K562 (cell line): ENCODE data around the gene KIF20A. TPM values are rescaled to one million over a fixed set of nuclear protein-coding genes. Genes with fewer than 3 reads are reported as not detected.

Experiments used
- CREM ChIP-seq: IDR thresholded peaks from 2 replicates; pipeline ENCODE4 v1.6.1; 2014; ENCODE audit warnings: antibody characterized with exemption, low read depth
- CTBP1 ChIP-seq: fragments of 450-650 bp; IDR thresholded peaks from 2 replicates; pipeline ENCODE4 v1.6.1; 2016; ENCODE audit warnings: borderline replicate concordance
- CXXC5 ChIP-seq: fragments of 250-450 bp; sonication (Bioruptor Pico); IDR thresholded peaks from 2 replicates; pipeline ENCODE4 v1.8.0; 2022; ENCODE audit warnings: inconsistent platforms, mild to moderate bottlenecking, moderate library complexity
- EP300 ChIP-seq: IDR thresholded peaks from 2 replicates; pipeline ENCODE4 v1.6.1; 2012; ENCODE audit warnings: low read length, improper control_type of control experiment
- FOSL1 ChIP-seq: fragments of 200-800 bp; sonication (Bioruptor generic); conservative IDR thresholded peaks from 2 replicates; pipeline ENCODE4 v1.6.1; 2016; ENCODE audit warnings: missing genetic modification characterization, missing compliant biosample characterization
- FOXA1 ChIP-seq: fragments of 450-650 bp; IDR thresholded peaks from 2 replicates; pipeline ENCODE4 v1.6.1; 2016; ENCODE audit warnings: mild to moderate bottlenecking, borderline replicate concordance
- FOXK2 ChIP-seq, 2 experiments: fragments of 450-650 bp; IDR thresholded peaks in 1 of 2; conservative IDR thresholded peaks in 1 of 2; 2 replicates each; pipeline ENCODE4 v1.6.1; 2016; ENCODE audit warnings: low read depth in 2 of 2, mild to moderate bottlenecking in 1 of 2
- GTF2E2 ChIP-seq: fragments of 200-800 bp; sonication (Bioruptor generic); IDR thresholded peaks from 2 replicates; pipeline ENCODE4 v1.6.1; 2016; ENCODE audit warnings: missing genetic modification characterization, missing compliant biosample characterization
- HEY1 ChIP-seq: fragments of 250-450 bp; sonication (Bioruptor Pico); IDR thresholded peaks from 2 replicates; pipeline ENCODE4 v1.5.0; 2020; ENCODE audit warnings: mild to moderate bottlenecking, moderate library complexity, borderline replicate concordance
- JUND ChIP-seq, 2 experiments: IDR thresholded peaks; 2 replicates in 1 of 2; 3 replicates in 1 of 2; pipeline ENCODE4 v1.6.1; 2011; ENCODE audit warnings: borderline replicate concordance in 2 of 2, low read depth in 2 of 2, low read length in 2 of 2, improper control_type of control experiment in 1 of 2, missing biosample characterization in 1 of 2, missing genetic modification characterization in 1 of 2, missing genetic modification reagents in 1 of 2
- NFYB ChIP-seq: IDR thresholded peaks from 2 replicates; pipeline ENCODE4 v1.6.1; 2011; ENCODE audit warnings: mild to moderate bottlenecking, moderate library complexity; ENCODE audit not compliant: insufficient read length; ENCODE audit errors: extremely low read depth
- NR2C2 ChIP-seq, 2 experiments: fragments of 200-800 bp in 1 of 2; sonication (Bioruptor generic) in 1 of 2; sonication (generic) in 1 of 2; formaldehyde crosslinking in 1 of 2; IDR thresholded peaks; 2 replicates each; pipeline versions ENCODE4 v1.6.1 to v1.8.0; 2016 to 2022; ENCODE audit warnings: mild to moderate bottlenecking in 1 of 2, missing compliant biosample characterization in 1 of 2, missing genetic modification characterization in 1 of 2, missing genetic modification reagents in 1 of 2
- POU5F1 ChIP-seq: fragments of 150-350 bp; IDR thresholded peaks from 2 replicates; pipeline ENCODE4 v1.6.1; 2014; ENCODE audit warnings: borderline replicate concordance, low read length, low read depth, mild to moderate bottlenecking; ENCODE audit not compliant: partially characterized antibody
- PTBP1 ChIP-seq: fragments of 200-400 bp; formaldehyde crosslinking; IDR thresholded peaks from 2 replicates; pipeline ENCODE4 v1.6.1; 2017; ENCODE audit warnings: low read depth, low read length
- RCOR1 ChIP-seq, 2 experiments: IDR thresholded peaks; 2 replicates each; pipeline ENCODE4 v1.6.1; 2012; ENCODE audit warnings: low read depth in 2 of 2, low read length in 2 of 2, borderline replicate concordance in 1 of 2, improper control_type of control experiment in 1 of 2
- SMARCE1 ChIP-seq: fragments of 450-650 bp; IDR thresholded peaks from 2 replicates; pipeline ENCODE4 v1.7.1; 2016; ENCODE audit warnings: mild to moderate bottlenecking
- SOX6 ChIP-seq: fragments of 450-650 bp; IDR thresholded peaks from 2 replicates; pipeline ENCODE4 v1.6.1; 2014; ENCODE audit warnings: mild to moderate bottlenecking
- SPI1 ChIP-seq: IDR thresholded peaks from 2 replicates; pipeline ENCODE4 v1.6.1; 2011; ENCODE audit warnings: low read depth, low read length, control low read depth, borderline replicate concordance
- TBL1XR1 ChIP-seq, 2 experiments: IDR thresholded peaks; 2 replicates each; pipeline ENCODE4 v1.6.1; 2012; ENCODE audit warnings: improper control_type of control experiment in 2 of 2, low read length in 2 of 2, mild to moderate bottlenecking in 1 of 2
- TEAD4 ChIP-seq, 2 experiments: sonication (generic) in 1 of 2; formaldehyde crosslinking in 1 of 2; IDR thresholded peaks; 2 replicates each; pipeline versions ENCODE4 v1.6.1 to v1.8.0; 2012 to 2022; ENCODE audit warnings: borderline replicate concordance in 1 of 2, inconsistent platforms in 1 of 2, low read length in 1 of 2, mild to moderate bottlenecking in 1 of 2, missing genetic modification reagents in 1 of 2
- ZNF184 ChIP-seq: sonication (generic); formaldehyde crosslinking; IDR thresholded peaks from 2 replicates; pipeline ENCODE4 v1.5.0; 2020; ENCODE audit warnings: missing genetic modification reagents
- ZNF764 ChIP-seq: fragments of 250-450 bp; sonication (Bioruptor Pico); IDR thresholded peaks from 2 replicates; pipeline ENCODE4 v1.4.0; 2020; ENCODE audit warnings: low read depth, mild to moderate bottlenecking, moderate library complexity
- ZNF766 ChIP-seq: fragments of 200-800 bp; sonication (Bioruptor generic); conservative IDR thresholded peaks from 2 replicates; pipeline ENCODE4 v1.6.1; 2016; ENCODE audit warnings: missing genetic modification characterization, missing compliant biosample characterization
- polyA plus RNA-seq, 8 experiments: library from polyadenylated mRNA; depleted of rRNA in 4 of 8; stranded (reverse) in 5 of 8; unstranded in 3 of 8; fragments of >200 nt; fragmentation: Nextera tagmentation in 2 of 8; fragmentation: Illumina TruSeq in 1 of 8; extraction: Ambion mirVana in 2 of 8; extraction: Trizol in 1 of 8; gene quantifications; 2 replicates each; pipeline versions ENCODE4 v1.2.1 to v1.2.3, GENCODE V29; 2011 to 2014; ENCODE audit warnings: inconsistent platforms in 1 of 8, missing spikeins in 1 of 8
- total RNA-seq, 7 experiments: library from RNA; depleted of rRNA in 6 of 7; stranded (reverse); fragments of >200 nt in 6 of 7; fragmentation: Illumina TruSeq in 2 of 7; extraction: Trizol in 2 of 7; gene quantifications; 2 replicates each; pipeline versions ENCODE4 v1.2.1 to v1.2.3, GENCODE V29; 2011 to 2021; ENCODE audit warnings: low replicate concordance in 1 of 7
- TF ChIP-seq, protein P1 (sequence below): fragments of 450-650 bp; IDR thresholded peaks from 2 replicates; pipeline ENCODE4 v1.6.1; 2016
- TF ChIP-seq, protein P2 (sequence below): sonication (generic); formaldehyde crosslinking; IDR thresholded peaks from 2 replicates; pipeline ENCODE4 v1.8.0; 2022; ENCODE audit warnings: missing genetic modification reagents, mild to moderate bottlenecking, borderline replicate concordance

The KIF20A gene
- total and polyA plus RNA-seq, 9 of the 15 experiments (the other 6 are each of a cell fraction or from before 2014, with no cell fraction given) = 36.8 to 61.2 (median 55.5) TPM

DNA sequence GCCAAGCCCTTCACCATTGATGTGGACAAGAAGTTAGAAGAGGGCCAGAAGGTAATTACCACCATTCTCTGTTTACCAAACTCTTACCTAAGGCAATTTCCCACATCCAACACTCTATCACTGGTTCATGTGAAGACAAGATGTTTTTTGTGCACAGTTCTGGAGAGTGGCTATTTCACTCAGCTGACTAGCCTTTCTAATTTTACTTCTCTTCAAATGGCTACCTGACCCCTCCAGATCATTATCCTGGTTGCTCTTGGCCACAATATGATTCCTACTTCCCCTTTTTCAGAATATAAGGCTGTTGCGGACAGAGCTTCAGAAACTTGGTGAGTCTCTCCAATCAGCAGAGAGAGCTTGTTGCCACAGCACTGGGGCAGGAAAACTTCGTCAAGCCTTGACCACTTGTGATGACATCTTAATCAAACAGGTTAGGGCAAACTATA is 7.1 kb downstream of the KIF20A start (continued):
- TF ChIP-seq ZNF764 (CRISPR knock-in tag) (peak; percentile 94), FOXA1 (no peak), SPI1 (peak; percentile 97), NFYB (peak; percentile 31), GTF2E2 (tag) (no peak), ZNF184 (peak; percentile 96), FOSL1 (tag) (0 out of 2 replicates have a peak, but pooled peaks have one; percentile 19), POU5F1 (no peak), TBL1XR1 (IDR thresholded peaks at IDR 0.05; ENCODE audit: low read length in 2 of 2) (peak in 1 of 2 experiments; percentile 54; a peak in 1 of 4 replicates), CREM (peak; percentile 77), FOXK2 (conservative IDR thresholded peaks at IDR 0.05 in 1 of 2, IDR thresholded peaks at IDR 0.05 in 1 of 2; ENCODE audit: low read depth in 2 of 2) (peak in 1 of 2 experiments; percentile 29; a peak in 1 of 4 replicates), TEAD4 (IDR thresholded peaks at IDR 0.05; ENCODE audit: low read length) (peak; percentile 54; the same call in 1 of the 2 replicates), TEAD4 (CRISPR knock-in tag; IDR thresholded peaks at IDR 0.05; ENCODE audit: borderline replicate concordance) (no peak), ZNF766 (CRISPR knock-in tag) (peak; percentile 74), PTBP1 (no peak), CTBP1 (peak; percentile 37; the same call in 1 of the 2 replicates), SOX6 (peak; percentile 25; the same call in 1 of the 2 replicates), HEY1 (CRISPR knock-in tag) (no peak), NR2C2 (CRISPR knock-in tag; IDR thresholded peaks at IDR 0.05) (no peak), NR2C2 (tag; IDR thresholded peaks at IDR 0.05) (peak; percentile 74), RCOR1 (IDR thresholded peaks at IDR 0.05; ENCODE audit: borderline replicate concordance in 1 of 2, low read depth in 2 of 2, low read length in 2 of 2) (0 out of 4 replicates have a peak, but pooled peaks of 1 of the 2 experiments have one; percentile 12), EP300 (no peak; the same call in 1 of the 2 replicates), CXXC5 (CRISPR knock-in tag) (0 out of 2 replicates have a peak, but pooled peaks have one; percentile 11), JUND (IDR thresholded peaks at IDR 0.05; ENCODE audit: borderline replicate concordance, low read depth, low read length) (0 out of 2 replicates have a peak, but pooled peaks have one; percentile 13), JUND (tag; IDR thresholded peaks at IDR 0.05; ENCODE audit: borderline replicate concordance, low read depth, low read length) (0 out of 3 replicates have a peak, but pooled peaks have one; percentile 14), SMARCE1 (peak; percentile 62; the same call in 1 of the 2 replicates)
- TF ChIP-seq, protein P1, sequence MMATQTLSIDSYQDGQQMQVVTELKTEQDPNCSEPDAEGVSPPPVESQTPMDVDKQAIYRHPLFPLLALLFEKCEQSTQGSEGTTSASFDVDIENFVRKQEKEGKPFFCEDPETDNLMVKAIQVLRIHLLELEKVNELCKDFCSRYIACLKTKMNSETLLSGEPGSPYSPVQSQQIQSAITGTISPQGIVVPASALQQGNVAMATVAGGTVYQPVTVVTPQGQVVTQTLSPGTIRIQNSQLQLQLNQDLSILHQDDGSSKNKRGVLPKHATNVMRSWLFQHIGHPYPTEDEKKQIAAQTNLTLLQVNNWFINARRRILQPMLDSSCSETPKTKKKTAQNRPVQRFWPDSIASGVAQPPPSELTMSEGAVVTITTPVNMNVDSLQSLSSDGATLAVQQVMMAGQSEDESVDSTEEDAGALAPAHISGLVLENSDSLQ = 0 out of 2 replicates have a peak, but pooled peaks have one; percentile 8
- TF ChIP-seq, protein P2, sequence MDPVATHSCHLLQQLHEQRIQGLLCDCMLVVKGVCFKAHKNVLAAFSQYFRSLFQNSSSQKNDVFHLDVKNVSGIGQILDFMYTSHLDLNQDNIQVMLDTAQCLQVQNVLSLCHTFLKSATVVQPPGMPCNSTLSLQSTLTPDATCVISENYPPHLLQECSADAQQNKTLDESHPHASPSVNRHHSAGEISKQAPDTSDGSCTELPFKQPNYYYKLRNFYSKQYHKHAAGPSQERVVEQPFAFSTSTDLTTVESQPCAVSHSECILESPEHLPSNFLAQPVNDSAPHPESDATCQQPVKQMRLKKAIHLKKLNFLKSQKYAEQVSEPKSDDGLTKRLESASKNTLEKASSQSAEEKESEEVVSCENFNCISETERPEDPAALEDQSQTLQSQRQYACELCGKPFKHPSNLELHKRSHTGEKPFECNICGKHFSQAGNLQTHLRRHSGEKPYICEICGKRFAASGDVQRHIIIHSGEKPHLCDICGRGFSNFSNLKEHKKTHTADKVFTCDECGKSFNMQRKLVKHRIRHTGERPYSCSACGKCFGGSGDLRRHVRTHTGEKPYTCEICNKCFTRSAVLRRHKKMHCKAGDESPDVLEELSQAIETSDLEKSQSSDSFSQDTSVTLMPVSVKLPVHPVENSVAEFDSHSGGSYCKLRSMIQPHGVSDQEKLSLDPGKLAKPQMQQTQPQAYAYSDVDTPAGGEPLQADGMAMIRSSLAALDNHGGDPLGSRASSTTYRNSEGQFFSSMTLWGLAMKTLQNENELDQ = peak; percentile 52; the same call in 1 of the 2 replicates
